SH-SY5Y (cell line): Measurements from ENCODE around the gene PBX1.

Experiments
- GATA2 ChIP-seq: IDR thresholded peaks from 2 replicates; pipeline ENCODE4 v1.6.1; 2011; ENCODE audit warnings: mild to moderate bottlenecking, low read depth, low read length
- GATA3 ChIP-seq: IDR thresholded peaks from 2 replicates; pipeline ENCODE4 v1.6.1; 2011; ENCODE audit warnings: low read depth, mild to moderate bottlenecking, low read length, moderate library complexity

DNA sequence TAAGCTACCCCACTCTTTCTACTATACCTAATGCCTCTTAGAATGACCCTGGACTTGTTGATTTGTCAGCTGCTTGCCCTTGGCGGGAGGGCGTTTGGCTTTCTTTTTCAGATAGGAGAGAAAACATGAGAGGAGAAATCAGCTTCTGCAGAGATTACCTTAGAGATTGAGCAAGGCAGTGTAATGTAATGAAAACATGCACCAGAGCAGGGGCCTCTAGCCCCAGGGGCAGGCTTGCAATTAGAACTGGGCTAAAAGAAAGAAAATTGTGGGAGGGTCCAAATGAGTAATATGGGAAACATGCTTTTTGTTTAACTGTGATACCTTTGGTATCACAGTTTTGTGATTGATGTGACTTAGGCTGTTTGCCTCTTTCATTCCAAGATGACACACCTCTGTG, 89.7 kb downstream of the PBX1 start:
- TF ChIP-seq GATA2 (peak; percentile 75), GATA3 (no peak)
